NCI-H2196 (cell line): Measurements from ENCODE around the gene IQCF6.
"Not testable (repeated sequence)": the region's sequence is repeated elsewhere in the genome, so short reads cannot be mapped to it uniquely, and the experiment has no call there.

Source experiments
- DNase-seq: peaks from one replicate; lab custom pipeline; 2025; ENCODE audit not compliant: unreplicated experiment; lab: John Stamatoyannopoulos, UW

IQCF6 gene

DNA sequence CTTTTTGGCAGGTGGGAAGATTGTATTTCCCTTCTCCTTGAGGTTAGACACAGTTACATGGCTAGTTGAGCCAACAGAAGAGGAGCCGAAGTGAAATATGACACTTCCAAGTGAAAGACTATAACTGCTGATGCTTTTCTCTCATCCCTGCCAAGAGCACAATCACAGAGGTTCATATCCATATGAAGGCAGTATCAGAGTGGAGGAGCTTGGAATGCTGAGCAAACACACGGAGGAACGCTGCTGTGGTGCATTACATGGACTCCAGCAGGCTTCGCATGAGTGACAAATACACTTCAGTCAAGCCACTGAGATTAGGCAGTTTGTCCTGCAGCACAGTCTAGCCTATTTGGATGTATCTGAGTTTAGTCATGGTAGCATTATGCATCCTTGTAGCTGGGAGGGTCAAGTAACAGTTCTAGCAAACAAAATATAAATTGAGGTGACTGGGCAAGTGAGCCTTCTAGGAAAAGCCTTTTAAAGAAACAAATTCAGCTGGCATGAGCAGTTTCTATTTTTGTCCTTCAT is 5.4 kb downstream of the IQCF6 start:
- no peak for DNase-seq

DNA sequence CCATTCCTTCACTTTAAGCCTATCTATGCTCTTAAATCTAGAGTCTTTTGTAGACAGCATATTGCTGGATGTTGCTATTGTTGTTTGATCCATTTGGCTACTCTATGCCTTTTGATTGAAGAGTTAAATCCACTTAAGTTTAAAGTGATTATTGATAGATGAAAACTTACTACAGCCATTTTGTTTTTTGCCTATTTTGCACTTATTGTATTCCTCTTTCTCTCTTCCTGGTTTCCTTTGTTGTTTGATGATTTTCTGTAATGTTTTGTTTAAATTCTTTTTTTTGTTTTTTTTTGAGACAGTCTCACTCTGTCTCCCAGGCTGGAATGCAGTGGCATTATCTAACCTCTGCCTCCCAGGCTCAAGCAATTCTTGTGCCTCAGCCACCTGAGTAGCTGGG is 19.8 kb downstream of the IQCF6 start:
- no peak for DNase-seq

DNA sequence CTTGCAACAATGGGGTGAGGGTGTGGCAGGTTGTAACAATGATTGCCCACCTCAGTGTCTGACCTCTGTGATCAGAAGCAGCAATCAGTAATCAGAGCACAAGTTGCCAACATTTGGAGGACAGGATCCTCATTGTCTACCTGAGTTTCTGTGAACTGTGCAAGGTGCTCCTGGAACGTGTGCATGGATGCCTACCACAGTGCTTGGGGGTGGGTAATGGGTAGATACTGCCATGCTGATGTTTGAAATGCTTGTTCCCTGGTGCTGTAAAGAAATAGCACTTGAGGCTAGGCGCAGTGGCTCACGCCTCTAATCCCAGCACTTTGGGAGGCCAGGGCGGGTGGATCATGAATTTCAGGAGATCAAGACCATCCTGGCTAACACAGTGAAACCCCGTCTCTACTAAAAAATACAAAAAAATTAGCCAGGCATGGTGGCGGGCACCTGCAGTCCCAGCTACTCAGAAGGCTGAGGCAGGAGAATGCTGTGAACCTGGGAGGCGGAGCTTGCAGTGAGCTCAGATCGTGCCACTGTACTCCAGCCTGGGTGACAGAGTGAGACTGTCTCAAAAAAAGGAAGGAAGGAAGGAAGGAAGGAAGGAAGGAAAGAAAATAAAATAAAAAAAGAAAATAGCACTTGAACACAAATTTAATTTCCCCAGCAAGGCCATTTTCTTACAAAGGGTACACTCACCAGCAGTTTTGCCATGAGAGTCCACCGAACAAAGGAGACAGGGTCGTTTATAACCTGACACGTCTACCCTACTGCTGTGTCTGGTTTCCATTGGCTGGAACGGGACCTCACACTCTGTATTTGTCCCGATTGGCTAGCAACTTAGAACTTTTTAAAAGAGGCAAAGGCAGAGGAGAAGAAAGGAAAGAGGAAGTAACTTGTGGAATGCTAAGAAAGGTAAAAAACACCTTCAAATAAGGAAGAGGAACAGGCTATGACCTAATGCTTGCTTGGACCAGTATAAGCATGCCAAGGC is 25.0 kb downstream of the IQCF6 start:
- DNase-seq: not testable (repeated sequence)

DNA sequence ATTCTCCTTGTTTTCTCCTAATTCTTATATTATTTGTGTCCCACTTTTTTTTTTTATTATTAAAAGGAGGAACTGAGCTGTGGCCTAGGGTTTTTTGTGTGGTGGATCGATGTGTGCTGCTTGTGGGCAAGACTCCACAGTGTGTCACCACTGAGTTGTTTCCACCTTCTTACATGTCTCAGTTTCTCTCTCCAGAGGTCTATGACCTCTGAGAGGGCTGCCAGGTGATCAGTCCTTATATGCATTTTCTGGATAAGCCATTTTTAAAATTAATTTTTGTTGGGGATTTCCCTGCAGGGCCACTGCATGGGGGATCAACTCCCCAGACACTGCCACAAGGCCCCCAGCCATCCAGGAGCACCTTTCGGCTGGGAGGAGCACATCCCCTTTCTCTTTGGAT is 27.8 kb downstream of the IQCF6 start:
- DNase-seq: no peak

DNA sequence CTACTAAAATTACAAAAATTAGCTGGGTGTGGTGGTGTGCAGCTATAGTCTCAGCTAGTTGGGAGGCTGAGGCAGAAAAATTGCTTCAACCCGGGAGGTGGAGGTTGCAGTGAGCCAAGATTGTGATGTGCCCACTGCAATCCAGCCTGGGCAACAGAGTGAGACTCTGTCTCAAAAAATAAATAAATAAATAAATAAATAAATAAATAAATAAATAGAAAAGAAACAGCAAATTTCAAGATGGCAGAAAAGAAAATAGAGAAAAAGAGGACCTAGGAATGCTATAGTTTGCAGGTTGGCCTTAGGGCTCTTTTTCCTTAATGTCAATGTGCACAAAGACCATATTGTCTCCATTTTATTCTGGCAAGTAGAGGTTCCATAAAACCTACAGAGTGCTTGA is 28.2 kb downstream of the IQCF6 start:
- DNase-seq: no peak

DNA sequence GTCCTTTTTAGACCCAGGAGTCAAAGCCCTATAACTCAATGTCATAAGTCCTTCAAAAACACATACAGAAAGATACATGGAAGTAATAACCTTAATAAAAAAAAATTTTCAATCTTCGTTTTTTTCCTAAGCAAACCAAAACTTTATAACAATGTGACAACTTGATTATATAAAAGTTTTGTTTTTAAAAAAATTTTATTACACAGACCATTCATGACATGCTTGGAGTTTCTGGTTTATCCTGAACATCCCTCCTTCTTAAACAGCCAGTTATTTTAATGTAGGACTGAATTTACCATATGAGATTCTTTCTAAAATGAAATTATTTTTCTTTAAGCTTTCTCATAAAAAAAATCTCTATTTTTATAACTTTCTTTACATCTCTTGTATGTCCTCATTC is 30.7 kb downstream of the IQCF6 start:
- no peak for DNase-seq

DNA sequence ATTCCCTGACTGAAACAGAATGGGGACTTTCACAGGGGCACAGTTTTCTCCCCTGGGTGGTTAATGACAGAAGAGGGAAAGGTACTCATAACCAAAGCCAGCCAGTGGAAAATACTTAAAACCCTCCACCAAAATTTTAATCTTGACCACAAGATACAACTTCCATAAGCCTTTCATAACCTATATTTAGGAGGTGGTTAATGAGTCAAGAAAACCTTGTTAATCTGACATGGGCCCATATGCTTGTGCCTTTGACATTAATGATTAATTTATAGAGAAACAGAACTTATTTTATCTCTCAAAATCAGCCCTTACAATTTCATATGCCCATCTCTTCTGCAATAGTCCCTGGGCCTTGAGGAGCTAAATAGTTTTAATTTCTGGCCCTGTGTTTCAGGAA is 31.2 kb downstream of the IQCF6 start:
- DNase-seq: no peak

DNA sequence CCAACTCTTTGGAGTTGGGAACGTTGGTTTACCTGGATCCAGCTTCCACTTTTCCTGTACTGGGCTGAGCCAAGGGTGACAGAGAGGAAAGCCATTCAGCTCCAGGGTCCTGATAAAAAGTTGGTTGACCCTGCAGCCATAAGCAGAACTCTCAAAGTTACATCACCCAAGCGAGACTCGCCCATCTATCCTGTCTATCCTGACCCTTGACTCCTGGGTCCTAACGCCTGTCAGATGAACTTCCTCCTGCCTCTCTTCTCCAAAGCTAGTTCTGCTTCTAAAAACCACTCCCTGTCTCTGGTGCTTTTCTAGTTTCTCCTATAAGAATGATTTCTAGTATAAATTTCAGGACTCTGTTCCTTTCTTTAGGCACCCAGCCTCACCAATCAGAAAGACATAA is 36.1 kb downstream of the IQCF6 start:
- not testable (repeated sequence) for DNase-seq

DNA sequence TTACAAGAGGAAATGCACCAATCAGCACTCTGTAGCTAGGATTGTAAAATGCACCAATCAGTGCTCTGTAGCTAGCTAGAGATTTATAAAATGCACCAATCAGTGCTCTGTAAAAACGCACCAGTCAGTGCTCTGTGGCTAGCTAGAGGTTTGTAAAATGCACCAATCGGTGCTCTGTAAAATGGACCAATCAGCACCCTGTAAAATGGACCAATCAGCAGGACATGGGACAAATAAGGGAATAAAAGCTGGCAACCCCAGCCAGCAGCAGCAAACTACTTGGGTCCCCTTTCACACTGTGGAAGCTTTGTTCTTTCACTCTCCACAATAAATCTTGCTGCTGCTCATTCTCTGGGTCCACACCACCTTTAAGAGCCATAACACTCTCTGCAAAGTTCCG is 36.7 kb downstream of the IQCF6 start:
- DNase-seq: not testable (repeated sequence)

DNA sequence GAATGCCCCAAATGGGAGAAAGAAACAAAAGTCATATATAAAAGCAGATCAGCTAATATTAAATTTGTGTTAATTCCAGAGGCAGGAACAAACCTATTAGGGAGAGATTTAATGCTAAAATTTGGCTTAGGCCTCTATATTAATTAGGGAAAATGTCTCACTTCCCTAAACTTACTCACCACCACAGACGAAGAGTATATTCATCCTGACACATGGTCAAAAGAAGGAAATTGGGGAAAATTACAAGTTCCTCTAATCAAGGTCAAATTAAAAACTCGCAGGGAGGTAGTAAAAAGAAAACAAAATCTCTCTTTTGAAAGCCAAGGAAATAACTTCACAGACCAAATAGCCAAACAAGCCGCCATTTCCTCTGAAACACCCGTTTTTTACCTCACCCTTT is 39.9 kb downstream of the IQCF6 start:
- no peak for DNase-seq

DNA sequence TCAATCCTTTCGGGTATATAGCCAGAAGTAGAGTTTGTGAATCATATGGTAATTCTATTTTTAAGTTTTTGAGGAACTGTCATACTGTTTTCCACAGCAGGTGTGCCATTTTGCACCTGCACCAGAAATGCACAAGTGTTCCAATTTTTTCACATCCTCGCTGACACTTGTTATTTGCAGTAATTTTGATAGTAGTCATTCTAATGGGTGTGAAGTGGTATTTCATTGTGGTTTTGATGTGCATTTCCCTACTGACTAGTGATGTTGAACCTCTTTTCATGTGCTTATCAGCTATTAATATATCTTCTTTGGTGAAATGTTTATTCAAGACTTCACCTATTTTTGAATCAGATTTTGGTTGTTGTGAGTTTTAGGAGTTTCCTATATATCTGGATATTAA is 43.1 kb downstream of the IQCF6 start:
- no peak for DNase-seq

DNA sequence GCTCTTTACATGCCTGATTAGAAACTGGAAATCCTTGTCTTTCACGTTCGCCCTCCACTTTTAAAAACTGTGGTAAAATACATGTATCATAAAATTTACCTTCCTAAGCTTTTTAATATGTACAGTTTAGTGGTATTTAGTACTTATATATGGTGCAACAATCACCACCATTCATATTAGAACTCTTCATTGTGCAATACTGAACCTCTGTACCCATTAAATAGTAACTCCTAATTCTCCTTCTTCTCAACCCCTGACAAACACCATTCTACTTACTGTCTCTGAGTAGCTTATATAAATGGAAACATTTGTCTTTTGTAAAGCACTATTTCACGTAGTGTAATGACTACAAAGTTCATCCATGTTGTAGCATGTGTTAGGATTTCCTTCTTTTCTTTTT is 44.0 kb downstream of the IQCF6 start:
- DNase-seq: no peak

DNA sequence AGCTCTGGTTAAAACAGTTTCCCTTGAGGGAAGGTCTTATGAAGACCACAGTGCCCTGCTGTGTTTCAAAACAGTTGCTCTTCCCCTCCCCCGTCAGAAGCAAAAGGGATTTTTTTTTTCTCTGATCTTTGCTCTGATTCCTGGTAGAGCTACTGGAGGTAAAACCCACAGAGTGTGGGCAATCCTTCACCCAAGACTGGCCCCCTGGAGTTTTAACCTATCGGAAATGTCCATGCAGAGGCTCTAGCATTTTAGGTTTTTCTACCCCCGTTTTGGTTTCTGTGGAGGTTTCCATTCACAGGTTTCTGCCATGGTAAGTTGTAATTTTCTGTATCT is 44.5 kb downstream of the IQCF6 start:
- DNase-seq: no peak

DNA sequence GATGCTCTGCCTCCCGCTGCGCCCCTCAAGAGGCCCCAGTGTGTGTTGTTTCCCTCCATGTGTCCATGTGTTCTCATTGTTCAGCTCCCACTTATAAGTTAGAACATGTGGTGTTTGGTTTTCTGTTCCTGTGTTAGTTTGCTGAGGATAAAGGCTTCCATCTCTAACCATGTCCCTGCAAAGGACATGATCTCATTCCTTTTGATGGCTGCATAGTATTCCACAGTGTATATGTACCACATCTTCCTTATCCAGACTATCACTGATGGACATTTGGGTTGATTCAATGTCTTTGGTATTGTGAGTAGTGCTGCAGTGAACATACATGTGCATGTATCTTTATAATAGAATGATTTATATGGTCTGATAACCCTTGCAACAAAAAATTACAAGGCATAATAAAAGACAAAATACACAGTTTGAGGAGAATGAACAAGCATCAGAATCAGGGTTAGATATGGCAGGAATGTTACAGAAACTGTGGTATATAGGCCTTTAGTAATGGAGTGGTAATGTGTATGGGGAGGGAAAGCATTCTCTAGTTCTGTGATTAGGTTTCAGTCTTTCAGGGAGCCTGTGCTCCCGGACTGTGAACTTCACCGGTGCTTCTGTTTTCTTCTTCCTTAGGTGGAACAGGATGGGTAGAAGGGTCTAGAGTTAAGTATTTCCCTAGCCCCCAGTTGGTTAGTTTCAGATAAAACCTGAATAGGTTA is 45.0 kb downstream of the IQCF6 start:
- no peak for DNase-seq

DNA sequence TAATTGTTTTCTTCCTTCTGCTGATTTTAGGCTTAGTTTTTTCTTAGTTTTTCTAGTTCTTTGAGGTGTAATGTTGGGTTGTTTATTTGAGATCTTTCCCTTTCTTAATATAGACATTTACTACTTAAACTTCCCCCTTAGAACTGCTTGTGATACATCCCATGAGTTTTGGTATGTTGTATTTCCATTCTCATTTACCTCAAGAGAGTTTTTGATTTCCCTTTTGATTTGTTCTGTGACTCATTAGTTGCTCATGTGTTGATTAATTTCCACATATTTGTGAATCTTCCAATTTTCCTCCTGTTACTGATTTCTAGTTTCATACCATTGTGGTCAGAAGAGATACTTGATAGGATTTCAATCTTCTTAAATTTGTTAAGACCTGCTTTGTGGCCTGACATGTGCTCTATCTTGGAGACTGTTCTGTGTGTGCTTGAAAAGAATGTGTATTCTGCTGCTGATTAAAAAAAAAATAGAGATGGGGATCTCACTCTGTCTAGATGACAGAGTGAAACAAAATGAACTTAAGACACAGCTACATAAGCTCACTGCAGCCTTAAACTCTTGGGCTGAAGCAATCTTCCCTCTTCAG is 49.9 kb downstream of the IQCF6 start:
- DNase-seq: no peak
